GM19397 (cell line): ENCODE measurements around the gene YTHDF2.
A peak's percentile ranks its signal among the peaks of the same experiment; 100 is the strongest.
"Not testable (repeated sequence)": the region's sequence is repeated elsewhere in the genome, so short reads cannot be mapped to it uniquely, and the experiment has no call there.

Experiments used
- ATAC-seq: cut with Tn5 transposase; IDR thresholded peaks from one replicate; pipeline ENCODE4 v1.9.1; 2021; ENCODE audit warnings: mild to moderate bottlenecking, moderate library complexity; ENCODE audit not compliant: unreplicated experiment

YTHDF2 gene

DNA sequence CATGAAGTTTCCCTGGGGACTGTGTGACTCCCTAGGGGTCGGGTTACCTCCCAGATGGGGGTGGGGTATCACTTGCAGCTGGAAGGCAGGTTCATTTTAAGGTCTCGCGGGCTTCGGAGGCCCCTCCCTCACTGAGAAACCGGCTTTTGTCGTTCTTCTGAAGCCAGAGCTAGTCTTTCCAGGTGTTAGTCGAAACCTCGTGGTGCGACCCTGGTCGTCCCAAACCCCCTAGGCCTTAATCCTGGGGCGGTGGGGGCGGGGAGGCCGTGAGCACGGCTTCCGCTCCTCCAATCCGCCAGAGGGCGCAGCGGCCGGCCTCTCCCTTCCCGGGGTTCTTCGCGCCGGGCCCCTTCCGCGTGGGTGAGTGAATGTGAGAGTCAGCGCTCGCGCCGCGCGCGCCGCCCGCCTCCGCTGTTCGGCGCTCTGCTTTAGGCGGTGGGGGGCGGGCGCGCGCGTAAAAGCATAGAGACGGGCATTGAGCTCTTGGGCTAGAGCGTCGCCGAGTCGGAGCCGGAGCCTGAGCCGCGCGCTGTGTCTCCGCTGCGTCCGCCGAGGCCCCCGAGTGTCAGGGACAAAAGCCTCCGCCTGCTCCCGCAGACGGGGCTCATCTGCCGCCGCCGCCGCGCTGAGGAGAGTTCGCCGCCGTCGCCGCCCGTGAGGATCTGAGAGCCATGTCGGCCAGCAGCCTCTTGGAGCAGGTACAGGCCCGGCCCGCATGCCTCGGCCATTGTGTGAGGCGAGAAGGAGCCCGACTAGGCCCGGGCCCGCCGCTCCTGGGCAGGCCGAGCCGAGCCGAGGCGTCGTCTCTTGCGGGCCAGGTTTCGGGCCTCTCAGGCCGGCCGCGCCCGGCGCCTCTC, at the start of gene YTHDF2:
Gene YTHDF2, plus strand, starts transcription at position 491 of the 857 bp plus-strand sequence. Its CDS starts 181 bp downstream, at position 672.
- peak; percentile 96 for ATAC-seq

DNA sequence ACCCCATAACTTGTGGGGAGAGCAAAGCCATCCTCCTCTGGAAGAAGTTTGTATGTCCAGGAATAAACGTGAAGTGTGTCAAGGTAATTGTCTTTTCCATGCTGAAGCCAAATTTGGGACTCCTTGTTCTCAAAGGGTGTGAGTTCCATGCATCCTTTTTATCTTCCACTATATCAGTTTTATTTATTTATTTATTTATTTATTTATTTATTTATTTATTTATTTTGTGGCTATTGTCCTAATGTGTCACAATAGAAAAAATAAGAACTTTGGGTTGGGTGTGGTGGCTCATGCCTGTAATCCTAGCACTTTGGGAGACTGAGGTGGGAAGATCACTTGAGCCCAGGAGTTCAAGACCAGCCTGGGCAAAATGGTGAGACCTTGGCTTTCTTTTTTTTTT, 45.1 kb upstream of the YTHDF2 start:
- not testable (repeated sequence) for ATAC-seq

DNA sequence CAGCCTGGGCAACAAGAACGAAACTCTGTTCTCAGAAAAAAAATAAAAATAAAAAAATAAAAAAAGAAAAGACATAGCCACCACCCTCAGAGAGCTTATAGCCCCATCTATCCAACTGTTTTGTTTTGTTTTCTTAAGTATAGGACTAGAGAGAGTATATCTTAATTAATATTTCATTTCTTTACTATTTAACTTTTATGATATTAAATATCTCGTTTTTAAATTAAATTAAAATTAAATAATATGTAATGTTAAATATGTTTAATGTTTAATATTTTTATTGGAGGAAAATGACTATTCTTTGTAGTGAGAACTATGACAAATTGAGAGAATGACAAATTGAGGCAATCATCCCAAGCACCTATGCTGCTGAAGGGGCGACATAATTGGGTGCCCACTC, 33.1 kb upstream of the YTHDF2 start:
- ATAC-seq = no peak

DNA sequence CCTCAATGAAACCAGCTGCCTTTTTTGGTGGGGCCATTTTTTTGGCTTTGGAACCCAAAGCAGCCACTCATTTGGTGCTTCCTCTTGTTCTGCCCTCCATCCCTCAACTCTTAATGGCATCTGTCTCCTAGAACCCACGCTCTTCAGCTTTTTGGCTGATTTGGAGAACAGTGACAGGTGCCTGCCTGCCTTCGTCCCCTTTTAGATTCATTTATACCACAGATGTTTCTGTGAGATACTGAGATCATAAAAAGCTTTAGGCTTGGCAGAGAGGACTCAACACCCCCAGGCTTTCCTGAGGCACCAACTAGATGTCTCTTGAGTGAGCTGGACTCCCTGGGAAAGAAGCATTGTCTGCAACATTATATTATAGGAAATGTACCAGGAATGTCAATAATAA, 20.4 kb upstream of the YTHDF2 start:
- ATAC-seq = no peak

DNA sequence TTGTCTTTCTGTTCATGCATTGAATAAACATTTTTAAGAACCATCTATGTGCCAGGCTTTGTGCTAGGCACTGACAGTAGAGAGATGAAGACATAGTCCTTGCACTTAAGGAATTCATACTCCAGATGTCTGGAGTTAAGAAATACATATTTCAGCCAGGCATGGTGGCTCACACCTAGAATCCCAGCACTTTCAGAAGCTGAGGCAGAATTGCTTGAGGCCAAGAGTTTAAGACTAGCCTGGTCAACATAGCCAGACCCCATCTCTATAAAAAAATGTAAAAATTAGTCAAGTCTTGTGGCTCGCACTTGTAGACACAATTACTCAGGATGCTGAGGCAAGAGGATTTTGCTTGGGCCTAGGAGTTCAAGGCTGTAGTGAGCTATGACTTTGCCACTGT, 18.6 kb upstream of the YTHDF2 start:
- no peak for ATAC-seq

DNA sequence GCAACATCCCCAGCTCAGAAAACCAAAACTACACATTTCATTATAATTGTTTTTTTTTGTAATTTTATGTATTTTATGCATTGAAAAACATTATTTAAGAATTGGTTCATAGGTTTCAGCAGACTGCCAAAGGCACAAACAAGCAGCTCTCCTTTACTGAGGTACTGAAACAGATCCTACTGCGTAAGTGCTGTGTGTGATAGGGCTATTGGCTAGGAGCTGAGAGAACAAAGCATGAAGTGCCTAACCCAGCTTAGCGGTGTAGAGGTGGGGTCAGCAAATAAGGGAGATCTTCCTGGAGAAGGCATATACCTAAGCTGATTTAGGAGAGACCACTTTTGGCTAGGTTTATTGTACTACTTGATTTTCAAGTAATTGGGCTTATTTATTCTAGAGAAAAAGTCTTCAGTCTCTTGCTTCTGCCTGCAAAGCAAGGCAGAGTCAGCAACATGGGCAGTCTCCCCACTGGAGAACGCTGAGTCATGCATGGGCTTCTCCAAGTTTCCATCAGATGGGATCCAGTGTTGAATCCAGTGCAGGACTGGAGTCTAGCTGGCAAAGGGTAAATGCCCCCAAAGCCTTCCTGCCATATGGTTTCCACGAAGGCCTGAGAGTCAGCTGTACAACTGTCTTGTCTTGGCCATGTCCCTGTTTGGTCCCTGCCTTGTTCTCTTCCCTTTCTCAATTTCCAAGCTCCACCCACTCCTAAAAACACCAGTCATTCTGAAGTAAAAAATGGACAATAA, 18.0 kb upstream of the YTHDF2 start:
- no peak for ATAC-seq

DNA sequence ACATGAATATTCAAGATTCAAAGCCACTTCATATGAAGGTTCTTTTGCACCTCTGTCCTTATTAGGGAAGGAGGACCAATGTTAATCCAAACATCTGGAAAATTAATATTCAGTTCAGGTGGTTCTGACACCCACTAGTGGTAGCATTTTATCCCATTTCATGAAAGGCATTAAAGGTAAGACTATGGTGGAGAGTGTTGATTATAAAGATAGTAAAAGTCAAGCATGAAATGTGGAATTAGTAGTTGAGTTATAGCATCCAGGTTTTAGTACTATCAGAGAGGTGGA, 17.5 kb upstream of the YTHDF2 start:
- no peak for ATAC-seq

DNA sequence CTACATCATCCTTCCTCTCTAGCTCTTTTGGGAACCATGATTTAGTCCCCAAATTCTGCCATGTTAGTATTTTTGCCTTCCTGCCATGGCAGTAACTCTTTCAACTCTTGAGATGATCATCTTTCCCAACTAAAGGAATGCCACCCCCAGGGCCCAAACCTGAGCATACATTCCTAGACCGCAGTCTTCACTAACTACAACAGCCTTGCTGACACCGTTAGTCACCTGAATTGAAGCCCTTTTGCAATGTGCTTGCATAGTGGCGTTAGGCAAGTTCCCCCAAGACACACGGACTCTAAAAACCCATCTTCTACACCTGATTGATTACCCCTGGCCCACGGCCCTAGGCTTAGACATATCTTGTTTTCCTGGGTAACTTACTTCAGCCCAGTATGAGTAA, 16.4 kb upstream of the YTHDF2 start:
- no peak for ATAC-seq

DNA sequence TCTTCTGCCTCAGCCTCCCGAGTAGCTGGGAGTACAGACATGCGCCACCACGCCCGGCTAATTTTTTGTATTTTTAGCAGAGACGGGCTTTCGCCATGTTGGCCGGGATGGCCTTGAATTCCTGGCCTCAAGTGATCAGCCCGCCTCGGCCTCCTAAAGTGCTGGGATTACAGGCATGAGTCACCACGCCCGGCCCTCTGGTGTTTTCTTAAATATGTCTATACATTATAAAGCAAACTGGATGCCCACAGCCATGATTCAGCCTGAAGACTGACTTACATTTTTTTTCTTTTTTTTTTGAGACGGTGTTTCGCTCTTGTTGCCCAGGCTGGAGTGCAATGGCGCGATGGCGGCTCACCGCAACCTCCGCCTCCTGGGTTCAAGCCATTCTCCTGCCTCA, 14.8 kb upstream of the YTHDF2 start:
- ATAC-seq = not testable (repeated sequence)

DNA sequence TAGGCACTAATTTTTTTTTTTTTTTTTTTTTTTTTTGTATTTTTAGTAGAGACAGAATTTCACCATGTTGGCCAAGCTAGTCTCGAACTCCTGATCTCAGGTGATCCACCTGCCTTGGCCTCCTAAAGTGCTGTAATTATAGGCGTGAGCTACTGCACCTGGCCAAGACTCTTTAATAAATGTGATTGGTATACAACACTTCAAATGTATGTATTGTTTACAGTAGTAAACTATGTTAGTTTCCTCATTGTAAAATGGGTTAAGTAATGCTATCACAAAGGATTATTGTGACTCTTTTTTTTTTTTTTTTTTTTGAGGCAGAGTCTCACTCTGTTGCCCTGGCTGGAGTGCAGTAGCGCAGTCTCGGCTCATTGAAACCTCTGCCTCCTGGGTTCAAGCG, 11.4 kb upstream of the YTHDF2 start:
- ATAC-seq = not testable (repeated sequence)

DNA sequence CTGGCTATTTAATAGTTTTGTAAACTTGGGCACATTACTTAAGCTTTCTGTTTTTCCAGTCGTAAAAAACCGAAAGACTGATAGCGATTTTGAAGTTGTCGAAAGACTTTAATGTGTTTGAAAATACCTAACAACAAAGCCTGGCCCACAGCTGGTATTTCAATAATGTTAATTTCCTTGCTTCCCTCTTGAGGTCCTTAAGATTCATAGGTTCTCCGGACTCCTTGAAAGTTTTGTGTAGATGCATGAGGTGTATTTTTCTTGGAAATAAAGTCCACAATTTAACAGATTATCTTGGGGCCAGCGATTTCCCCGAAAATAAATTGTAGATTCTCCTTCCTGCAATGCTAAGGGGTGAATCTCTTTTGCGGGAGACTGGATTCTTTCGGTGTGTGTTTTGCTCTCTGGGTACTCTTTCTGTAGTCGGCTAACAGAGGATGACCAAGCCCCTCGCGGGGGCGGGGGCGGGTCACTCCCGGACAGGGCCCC, 735 bp upstream of the YTHDF2 start:
- ATAC-seq = no peak

DNA sequence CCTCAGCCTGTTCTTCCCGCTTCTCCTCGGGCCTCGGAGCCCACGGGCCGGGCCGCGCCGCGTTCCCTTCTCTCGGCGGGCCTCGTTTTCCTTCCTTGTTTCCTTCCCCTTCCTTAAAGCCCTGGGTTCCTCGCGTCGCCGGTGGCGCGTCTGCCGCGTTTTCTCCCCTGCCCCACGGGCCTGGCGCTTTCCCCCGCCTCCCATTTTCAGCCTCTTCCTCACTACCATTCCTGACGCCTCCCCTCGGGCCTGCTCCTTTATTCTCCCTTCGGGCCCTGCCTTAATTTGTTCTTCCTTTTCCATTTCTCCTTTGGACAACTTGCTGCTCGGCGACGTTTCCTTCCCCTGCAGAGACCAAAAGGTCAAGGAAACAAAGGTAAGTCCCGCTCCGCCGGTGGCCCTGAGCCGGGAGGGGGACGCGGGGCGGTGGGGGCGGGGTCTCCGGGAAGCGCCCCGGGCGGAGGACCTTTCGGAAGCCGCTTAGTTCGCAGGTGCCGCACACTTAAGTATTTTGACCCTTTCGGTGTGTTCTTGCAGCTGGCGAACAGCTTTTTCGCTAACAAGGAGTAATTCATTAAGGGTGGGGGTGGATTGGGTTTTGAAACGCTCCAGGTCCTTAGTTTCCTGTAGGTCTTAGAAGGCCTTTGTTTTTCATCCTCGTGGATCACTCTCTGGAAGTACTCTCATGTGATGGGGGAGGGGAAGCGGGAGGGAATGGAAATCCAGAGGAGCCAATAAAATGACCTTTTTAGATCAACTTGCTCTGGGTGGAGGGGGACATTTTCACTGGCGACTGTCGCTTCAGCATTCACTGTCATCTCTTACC, 780 bp downstream of the YTHDF2 start:
- ATAC-seq = no peak

DNA sequence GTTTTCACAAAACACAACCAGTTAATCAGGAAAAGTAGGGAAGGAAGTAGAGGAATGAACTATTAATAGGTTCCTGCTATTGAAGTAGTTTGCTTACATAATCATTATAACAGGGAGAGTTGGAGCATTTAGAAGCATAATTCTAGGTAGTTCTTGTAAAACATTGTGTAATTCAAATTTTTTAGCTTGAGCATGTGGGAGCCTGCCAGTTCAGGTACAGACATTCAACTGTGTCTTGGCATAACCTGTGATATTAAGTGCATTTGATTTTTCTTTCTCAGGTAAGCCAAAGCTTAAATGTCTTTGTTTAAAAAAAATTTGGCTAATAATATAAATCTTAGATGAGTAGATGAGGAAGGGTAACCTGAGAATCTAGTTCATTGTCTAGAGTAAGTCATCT, 3.4 kb downstream of the YTHDF2 start:
- ATAC-seq = no peak

DNA sequence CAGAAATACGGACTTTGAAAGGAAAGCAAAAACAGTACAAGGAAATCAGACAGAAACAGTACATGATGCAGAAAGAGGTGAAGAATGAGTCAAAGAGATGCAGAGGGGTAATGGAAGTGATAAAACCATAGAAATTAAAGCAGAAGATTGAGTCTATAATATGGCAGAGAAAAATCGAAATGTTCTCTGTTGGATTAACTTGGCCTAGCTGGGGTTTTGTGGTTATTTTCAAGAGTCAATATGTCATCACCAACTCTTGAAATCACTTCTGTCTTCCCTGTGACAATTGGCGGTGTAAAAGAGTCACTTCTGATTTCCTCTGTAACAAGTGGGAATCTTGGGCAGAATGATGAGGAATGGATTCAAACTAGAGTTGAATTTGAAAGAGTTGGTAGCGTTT, 7.4 kb downstream of the YTHDF2 start:
- no peak for ATAC-seq

DNA sequence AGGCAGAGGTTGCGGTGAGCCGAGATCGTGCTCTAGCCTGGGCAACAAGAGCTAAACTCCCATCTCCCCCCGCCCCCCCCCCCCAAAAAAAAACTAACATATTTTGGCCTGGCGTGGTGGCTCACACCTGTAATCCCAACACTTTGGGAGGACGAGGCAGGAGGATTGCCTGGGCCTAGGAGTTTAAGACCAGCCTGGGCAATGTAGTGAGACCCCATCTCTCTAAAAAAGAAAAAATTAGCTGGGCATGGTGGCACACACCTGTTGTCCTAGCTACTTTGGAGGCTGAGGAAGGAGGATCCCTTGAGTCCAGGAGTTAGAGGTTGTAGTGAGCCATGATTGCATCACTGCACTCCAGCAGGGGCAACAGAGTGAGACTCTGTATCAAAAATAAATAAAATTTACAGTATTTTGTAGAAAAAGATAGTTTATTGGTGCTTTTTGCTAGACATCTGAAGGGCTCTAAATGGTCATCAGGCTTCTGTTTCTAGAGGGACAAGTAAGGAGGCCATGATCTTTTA, 9.0 kb downstream of the YTHDF2 start:
- ATAC-seq = no peak

DNA sequence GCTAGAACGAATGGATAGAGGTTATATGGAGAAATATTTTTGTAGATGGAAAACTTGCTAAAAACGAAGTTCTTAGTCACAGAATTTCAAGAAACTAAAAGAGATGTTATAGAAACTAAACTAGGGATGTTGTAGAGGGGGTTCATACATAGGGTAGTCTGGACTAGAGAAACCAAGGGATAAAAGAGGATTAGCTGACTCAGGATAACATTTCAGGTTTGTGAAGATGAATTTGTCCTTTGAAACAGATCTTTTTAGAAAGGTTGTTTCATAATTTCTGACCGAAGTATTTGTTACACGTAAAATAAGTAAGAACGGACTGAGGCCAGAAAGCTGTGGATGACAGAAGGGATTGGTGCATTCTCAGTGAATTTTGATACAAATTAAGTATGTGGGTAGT, 13.6 kb downstream of the YTHDF2 start:
- no peak for ATAC-seq

DNA sequence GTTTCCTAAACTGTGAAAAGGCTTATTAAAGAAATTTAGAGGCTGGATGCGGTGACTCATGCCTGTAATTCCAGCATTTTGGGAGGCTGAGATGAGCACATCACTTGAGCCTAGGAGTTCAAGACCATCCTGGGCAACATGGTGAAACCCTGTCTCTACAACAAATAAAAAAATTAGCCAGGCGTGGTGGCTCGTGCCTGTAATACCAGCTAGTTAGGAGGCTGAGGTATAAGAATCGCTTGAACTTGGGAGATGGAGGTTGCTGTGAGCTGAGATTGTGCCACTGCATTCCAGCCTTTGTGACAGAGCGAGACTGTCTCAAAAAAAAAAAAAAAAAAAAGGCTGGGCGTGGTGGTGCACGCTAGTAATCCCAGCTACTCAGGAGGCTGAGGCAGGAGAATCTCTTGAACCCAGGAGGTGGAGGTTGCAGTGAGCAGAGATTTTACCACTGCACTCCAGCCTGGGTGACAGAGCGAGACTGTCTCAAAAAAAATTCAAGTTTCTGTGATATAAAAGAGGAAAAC, 14.1 kb downstream of the YTHDF2 start:
- not testable (repeated sequence) for ATAC-seq

DNA sequence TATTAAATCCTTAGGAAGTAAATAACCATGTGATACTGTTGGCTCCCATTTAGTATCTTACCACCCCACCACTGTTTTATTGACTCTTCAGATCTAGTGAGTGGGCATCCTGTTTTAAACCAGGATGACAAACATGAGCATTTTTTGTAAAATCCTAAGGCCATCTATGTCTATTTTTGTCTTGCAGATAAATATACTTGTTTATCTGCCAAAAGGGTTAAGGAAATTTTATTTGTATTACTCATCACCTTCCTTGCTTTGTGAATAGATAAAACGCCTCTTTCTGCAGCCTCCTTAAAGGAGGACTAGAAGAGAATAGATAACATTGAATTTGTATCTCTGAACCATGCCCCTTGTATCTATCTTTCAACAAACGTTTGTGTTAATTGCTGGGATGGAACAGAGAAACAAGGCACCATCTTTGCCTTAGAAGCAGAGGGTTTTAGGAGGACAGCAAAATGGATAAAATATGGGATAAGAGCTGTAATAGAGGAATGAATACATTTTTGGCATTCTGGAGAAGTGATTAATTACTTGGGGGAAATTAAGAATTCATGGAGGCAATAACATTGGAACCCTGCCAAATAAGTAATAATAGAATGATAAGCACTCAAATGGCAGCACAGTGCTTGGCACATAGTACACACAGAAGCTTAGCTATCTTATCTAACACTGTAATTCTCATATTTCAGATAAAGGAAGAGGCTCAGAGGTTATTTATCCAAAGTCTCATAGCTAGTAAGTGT, 14.7 kb downstream of the YTHDF2 start:
- no peak for ATAC-seq

DNA sequence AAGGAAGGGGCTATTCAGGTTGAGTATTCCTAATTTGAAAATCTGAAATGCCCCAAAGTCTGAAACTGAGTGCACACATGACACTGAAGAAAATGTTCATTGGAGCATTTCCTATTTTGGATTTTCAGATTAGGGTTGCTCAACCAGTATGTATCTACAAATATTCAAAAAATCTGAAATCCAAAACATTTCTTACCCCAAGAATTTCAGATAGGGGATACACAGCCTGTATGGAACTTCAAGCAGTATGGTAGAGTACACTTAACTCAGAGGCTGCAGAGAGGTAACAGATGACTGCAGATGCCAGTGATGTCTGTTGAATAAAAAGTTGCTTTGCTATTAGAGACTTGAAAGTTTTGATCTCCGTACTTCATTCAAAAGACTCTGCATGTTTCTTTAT, 19.0 kb downstream of the YTHDF2 start:
- ATAC-seq = no peak

DNA sequence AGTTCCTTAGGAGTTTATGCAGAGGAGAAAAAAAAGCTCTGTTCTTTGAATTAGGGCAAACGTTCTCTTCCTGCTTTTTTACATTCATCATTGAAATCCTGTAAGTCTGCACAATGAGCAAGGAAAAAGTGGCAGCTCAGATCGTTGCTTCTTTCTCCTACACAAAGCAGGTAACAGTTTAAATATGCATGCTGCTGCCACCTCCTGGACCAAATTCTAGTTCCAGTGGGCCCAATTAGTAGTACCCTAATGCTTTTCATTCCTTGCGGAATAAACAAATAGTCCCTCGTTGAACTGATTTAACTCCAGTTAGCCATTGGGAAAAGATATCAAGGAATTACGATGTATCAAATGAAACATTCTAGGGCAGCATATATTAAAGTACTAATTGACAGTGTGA, 20.1 kb downstream of the YTHDF2 start:
- ATAC-seq = no peak
